T-helper 1 cell treated with Interleukin-12 subunit alpha and Interleukin-12 subunit beta and Interleukin-4 antibody, amounts not matched to agents 30 μg/mL and 1 μg/mL, for 36 hours (primary cell): ENCODE measurements around the gene FGF3.
"Not testable (repeated sequence)": the region's sequence is repeated elsewhere in the genome, so short reads cannot be mapped to it uniquely, and the experiment has no call there.

ENCODE experiments used
- H3K27ac Mint-ChIP-seq: one replicate; pipeline ENCODE4 v1.8.0; 2021; ENCODE audit warnings: mild to moderate bottlenecking, mixed read lengths
- H3K27me3 Mint-ChIP-seq: one replicate; pipeline ENCODE4 v1.8.0; 2021; ENCODE audit warnings: low read depth, mixed read lengths
- H3K36me3 Mint-ChIP-seq: one replicate; pipeline ENCODE4 v1.8.0; 2021; ENCODE audit warnings: low read depth, mixed read lengths
- H3K4me1 Mint-ChIP-seq: one replicate; pipeline ENCODE4 v1.8.0; 2021; ENCODE audit warnings: low read depth, mixed read lengths
- H3K4me3 Mint-ChIP-seq: one replicate; pipeline ENCODE4 v1.8.0; 2021; ENCODE audit warnings: mild to moderate bottlenecking, moderate library complexity, mixed read lengths
- H3K9me3 Mint-ChIP-seq: one replicate; pipeline ENCODE4 v1.8.0; 2021; ENCODE audit warnings: mixed read lengths

The FGF3 gene

GRCh38 chr11:69791276-69792180 is 27.7 kb downstream of the FGF3 start:
- no peaks in the 10 kb centered on the region for H3K27me3 Mint-ChIP-seq
- H3K9me3 Mint-ChIP-seq: no peaks in the 10 kb centered on the region
- no peak overlapping the region for H3K4me3 Mint-ChIP-seq
- H3K36me3 Mint-ChIP-seq: no peaks in the 10 kb centered on the region
- no peaks in the 10 kb centered on the region for H3K4me1 Mint-ChIP-seq
- H3K27ac Mint-ChIP-seq: no peak overlapping the region

GRCh38 chr11:69788956-69789355 is 30.3 kb downstream of the FGF3 start:
- Mint-ChIP-seq H3K27ac (no peak overlapping the region), H3K27me3 (no peaks in the 10 kb centered on the region), H3K4me3 (no peak overlapping the region), H3K36me3 (no peaks in the 10 kb centered on the region), H3K9me3 (no peaks in the 10 kb centered on the region), H3K4me1 (no peaks in the 10 kb centered on the region)

- Mint-ChIP-seq H3K9me3 (no peaks in the 10 kb centered on the region), H3K4me3 (no peak overlapping the region), H3K27me3 (no peaks in the 10 kb centered on the region), H3K27ac (no peak overlapping the region), H3K36me3 (no peaks in the 10 kb centered on the region), H3K4me1 (no peaks in the 10 kb centered on the region)
Measured at GRCh38 chr11:69787906-69788305, 31.3 kb downstream of the FGF3 start.

- Mint-ChIP-seq H3K27ac (no peak overlapping the region), H3K9me3 (no peaks in the 10 kb centered on the region), H3K4me3 (no peak overlapping the region), H3K36me3 (no peaks in the 10 kb centered on the region), H3K4me1 (no peaks in the 10 kb centered on the region), H3K27me3 (no peaks in the 10 kb centered on the region)
Measured at GRCh38 chr11:69787457-69787856, 31.8 kb downstream of the FGF3 start.

GRCh38 chr11:69781241-69781640 is 38.0 kb downstream of the FGF3 start:
- no peaks in the 10 kb centered on the region for H3K4me1 Mint-ChIP-seq
- H3K36me3 Mint-ChIP-seq: no peaks in the 10 kb centered on the region
- peaks cover 13% of the 10 kb centered on the region for H3K27me3 Mint-ChIP-seq
- no peak overlapping the region for H3K27ac Mint-ChIP-seq
- no peaks in the 10 kb centered on the region for H3K9me3 Mint-ChIP-seq
- H3K4me3 Mint-ChIP-seq: no peak overlapping the region

- no peaks in the 10 kb centered on the region for H3K36me3 Mint-ChIP-seq
- H3K27ac Mint-ChIP-seq: no peak overlapping the region
- peaks cover 27% of the 10 kb centered on the region for H3K27me3 Mint-ChIP-seq
- no peaks in the 10 kb centered on the region for H3K4me1 Mint-ChIP-seq
- no peaks in the 10 kb centered on the region for H3K9me3 Mint-ChIP-seq
- H3K4me3 Mint-ChIP-seq: no peak overlapping the region
Measured at GRCh38 chr11:69778373-69778772, 40.8 kb downstream of the FGF3 start.

GRCh38 chr11:69775163-69775755 is 44.0 kb downstream of the FGF3 start, which contains the start of gene FGF4:
FGF4 (minus strand) TSS chr11:69775341; CDS start chr11:69775084, 257 bp downstream.
- no peak within 1 kb of the TSS for H3K4me3 Mint-ChIP-seq
- H3K4me1 Mint-ChIP-seq: no peaks in the 10 kb centered on the region
- no peaks in the 10 kb centered on the region for H3K9me3 Mint-ChIP-seq
- H3K36me3 Mint-ChIP-seq: no peaks in the 10 kb centered on the region
- peaks cover 51% of the 10 kb centered on the region for H3K27me3 Mint-ChIP-seq
- no peak within 1 kb of the TSS for H3K27ac Mint-ChIP-seq

- Mint-ChIP-seq H3K27me3 (peaks cover 52% of the 10 kb centered on the region), H3K4me1 (no peaks in the 10 kb centered on the region), H3K27ac (no peak overlapping the region), H3K36me3 (no peaks in the 10 kb centered on the region), H3K4me3 (no peak overlapping the region), H3K9me3 (no peaks in the 10 kb centered on the region)
Measured at GRCh38 chr11:69774354-69775162, 44.7 kb downstream of the FGF3 start.

GRCh38 chr11:69773626-69774353 is 45.4 kb downstream of the FGF3 start:
- no peaks in the 10 kb centered on the region for H3K9me3 Mint-ChIP-seq
- H3K4me3 Mint-ChIP-seq: no peak overlapping the region
- no peaks in the 10 kb centered on the region for H3K36me3 Mint-ChIP-seq
- H3K27me3 Mint-ChIP-seq: peaks cover 54% of the 10 kb centered on the region
- H3K4me1 Mint-ChIP-seq: no peaks in the 10 kb centered on the region
- no peak overlapping the region for H3K27ac Mint-ChIP-seq

- Mint-ChIP-seq H3K27me3 (peaks cover 42% of the 10 kb centered on the region), H3K27ac (no peak overlapping the region), H3K4me1 (no peaks in the 10 kb centered on the region), H3K4me3 (no peak overlapping the region), H3K9me3 (no peaks in the 10 kb centered on the region), H3K36me3 (no peaks in the 10 kb centered on the region)
Measured at GRCh38 chr11:69771466-69771865, 47.8 kb downstream of the FGF3 start.

- Mint-ChIP-seq H3K36me3 (no peaks in the 10 kb centered on the region), H3K27me3 (peaks cover 35% of the 10 kb centered on the region), H3K27ac (no peak overlapping the region), H3K9me3 (no peaks in the 10 kb centered on the region), H3K4me3 (no peak overlapping the region), H3K4me1 (no peaks in the 10 kb centered on the region)
Measured at GRCh38 chr11:69770540-69770939, 48.7 kb downstream of the FGF3 start.

- Mint-ChIP-seq H3K27ac (no peak overlapping the region), H3K27me3 (peaks cover 4% of the 10 kb centered on the region), H3K4me3 (no peak overlapping the region), H3K36me3 (no peaks in the 10 kb centered on the region), H3K4me1 (no peaks in the 10 kb centered on the region), H3K9me3 (no peaks in the 10 kb centered on the region)
Measured at GRCh38 chr11:69765498-69765995, 53.7 kb downstream of the FGF3 start.

GRCh38 chr11:69764918-69765317 is 54.3 kb downstream of the FGF3 start:
- H3K9me3 Mint-ChIP-seq, H3K27me3 Mint-ChIP-seq, H3K27ac Mint-ChIP-seq, H3K4me1 Mint-ChIP-seq, H3K4me3 Mint-ChIP-seq, H3K36me3 Mint-ChIP-seq: not testable (repeated sequence)

GRCh38 chr11:69760319-69760718 is 58.9 kb downstream of the FGF3 start:
- no peak overlapping the region for H3K27ac Mint-ChIP-seq
- H3K9me3 Mint-ChIP-seq: peaks cover 9% of the 10 kb centered on the region
- H3K4me1 Mint-ChIP-seq: no peaks in the 10 kb centered on the region
- no peak overlapping the region for H3K4me3 Mint-ChIP-seq
- H3K36me3 Mint-ChIP-seq: no peaks in the 10 kb centered on the region
- H3K27me3 Mint-ChIP-seq: no peaks in the 10 kb centered on the region
